Middle frontal gyrus (tissue), 1 donor: ENCODE data around the gene TTF2.
"Not testable (repeated sequence)": the region's sequence is repeated elsewhere in the genome, so short reads cannot be mapped to it uniquely, and the experiment has no call there.

Experiments
- DNase-seq: peaks from one replicate; pipeline ENCODE4 v3.0.0-alpha.2; 2015; ENCODE audit warnings: low spot score; ENCODE audit errors: extremely low spot score

TTF2 gene

GRCh38 chr1:117147856-117148588 lies 87.9 kb downstream of the TTF2 start:
- no peak for DNase-seq

- DNase-seq: no peak
Measured at GRCh38 chr1:117150316-117150715, 90.2 kb downstream of the TTF2 start.

GRCh38 chr1:117151305-117151704 lies 91.2 kb downstream of the TTF2 start:
- not testable (repeated sequence) for DNase-seq
